ENCODE data around the gene PALS1.

GRCh38 chr14:67199016-67199415, 42.2 kb upstream of the PALS1 start:
- TF ChIP-seq FOXA1 (IDR thresholded peaks at IDR 0.05), result no peak
- no peak for TF ChIP-seq BHLHE40 (IDR thresholded peaks at IDR 0.05; ENCODE audit: borderline replicate concordance)
- TF ChIP-seq L3MBTL2 (conservative IDR thresholded peaks at IDR 0.05), result no peak
- no peak for TF ChIP-seq ARNT (IDR thresholded peaks at IDR 0.05)
- no peak for TF ChIP-seq HDGF (IDR thresholded peaks at IDR 0.05; ENCODE audit: borderline replicate concordance)
- TF ChIP-seq SP1 (IDR thresholded peaks at IDR 0.05), result no peak
- TF ChIP-seq FOXK2 (IDR thresholded peaks at IDR 0.05), result no peak
- TF ChIP-seq SUZ12 (IDR thresholded peaks at IDR 0.05), result no peak
- no peak for TF ChIP-seq NFRKB (IDR thresholded peaks at IDR 0.05)
- no peak for TF ChIP-seq ZNF384 (IDR thresholded peaks at IDR 0.05)
- no peak for TF ChIP-seq FOXM1 (IDR thresholded peaks at IDR 0.05; ENCODE audit: borderline replicate concordance)
